ENCODE data around the gene ACBD4. TPM values are rescaled to one million over a fixed set of nuclear protein-coding genes. Genes with fewer than 3 reads are reported as not detected.

The ACBD4 gene
- total RNA-seq, 1 experiment from 2014 or later, result 9.7 TPM

- no peaks in the 10 kb centered on the region for H3K4me1 ChIP-seq (ENCODE audit: insufficient read depth, low read length)
- H3K18ac ChIP-seq (ENCODE audit: insufficient read length, low read depth, low read length), result no peak overlapping the region
- H3K27ac ChIP-seq (ENCODE audit: insufficient read length, low read depth, low read length), result no peak overlapping the region
- H3K79me2 ChIP-seq (ENCODE audit: insufficient read depth, low read length), result no peaks in the 10 kb centered on the region
- H3K9ac ChIP-seq (ENCODE audit: extremely low read depth, insufficient read length, low read length), result no peak overlapping the region
- no peak overlapping the region for H2BK12ac ChIP-seq (ENCODE audit: insufficient read length, low read depth, low read length)
- no peak overlapping the region for H2AK5ac ChIP-seq (ENCODE audit: insufficient read length, low read length)
- no peaks in the 10 kb centered on the region for H3K23me2 ChIP-seq (ENCODE audit: insufficient read length, low read depth, low read length, poor library complexity, severe bottlenecking)
- no peaks in the 10 kb centered on the region for H3K79me1 ChIP-seq (ENCODE audit: insufficient read depth, low read depth, low read length, poor library complexity, severe bottlenecking)
- H4K8ac ChIP-seq (replicated peaks; ENCODE audit: insufficient read length, low read depth, low read length), result no peak overlapping the region
- TF ChIP-seq CTCF (conservative IDR thresholded peaks at IDR 0.05), result no peak
- H3K4ac ChIP-seq (ENCODE audit: low read depth, low read length), result no peak overlapping the region
- H3K56ac ChIP-seq (ENCODE audit: insufficient read length, low read depth, low read length), result no peak overlapping the region
- Mint-ChIP-seq H3K27me3 (ENCODE audit: low read depth) (peaks cover 2% of the 10 kb centered on the region; the same call in 1 of the 2 replicates), H3K4me1 (peaks cover 8 to 36% of the 10 kb centered on the region in 2 experiments), H3K9me3 (no peaks in the 10 kb centered on the region), H3K27ac (no peak overlapping the region), H3K4me3 (no peak overlapping the region), H3K36me3 (ENCODE audit: insufficient read depth in 1 of 3, low read depth in 3 of 3) (peaks cover 0 to 11% (median 3%) of the 10 kb centered on the region in 3 experiments; a peak in 4 of 7 replicates)
- H2BK15ac ChIP-seq (ENCODE audit: low read depth, low read length), result no peak overlapping the region
- no peak overlapping the region for H3K4me2 ChIP-seq (ENCODE audit: insufficient read depth, insufficient read length, low read length)
- no peak overlapping the region for H2BK20ac ChIP-seq (ENCODE audit: low read depth, low read length, poor library complexity, severe bottlenecking)
- H2BK5ac ChIP-seq (ENCODE audit: insufficient read length, low read length), result no peak overlapping the region
- no peak overlapping the region for H3T11ph ChIP-seq (ENCODE audit: low read length)
- H3K27me3 ChIP-seq (ENCODE audit: insufficient read depth, low read length), result no peaks in the 10 kb centered on the region
- WGBS (ENCODE audit: extremely low coverage, insufficient read length, low lambda C conversion rate), result no CpG with 5 or more reads among the region's 9 CpGs
- H4K20me1 ChIP-seq (ENCODE audit: control insufficient read depth, insufficient read depth, insufficient read length), result no peaks in the 10 kb centered on the region
- no peak overlapping the region for H4K5ac ChIP-seq (ENCODE audit: insufficient read length, low read depth, low read length)
- H2BK120ac ChIP-seq (ENCODE audit: low read depth, low read length, poor library complexity, severe bottlenecking), result no peak overlapping the region
- H3K9me3 ChIP-seq (ENCODE audit: control insufficient read depth, low read depth, low read length), result no peaks in the 10 kb centered on the region
- no peak overlapping the region; the same call in 1 of the 2 replicates for H3K14ac ChIP-seq (ENCODE audit: insufficient read depth, low read length)
- H3K23ac ChIP-seq (ENCODE audit: insufficient read length, low read depth, low read length), result no peak overlapping the region
- DNase-seq, result no peak
- H2AFZ ChIP-seq (ENCODE audit: low read length), result no peak overlapping the region
- no peak overlapping the region for H4K91ac ChIP-seq (ENCODE audit: insufficient read length, low read depth, low read length)
Observed at GRCh38 chr17:45113424-45113754, 22.1 kb upstream of the ACBD4 start.

Measured in H9 (cell line).